Lower lobe of right lung (tissue), 2 donors: ENCODE measurements around the gene PTH. TPM values are rescaled to one million over a fixed set of nuclear protein-coding genes. Genes with fewer than 3 reads are reported as not detected.

ENCODE experiments used
- ATAC-seq, 2 donors: fragments of 200-7000 bp; cut with Tn5 transposase; one replicate each; pipeline ENCODE4 v1.9.1; 2020 to 2022; ENCODE audit warnings: mild to moderate bottlenecking in 2 of 2, moderate library complexity in 2 of 2
- DNase-seq: peaks from one replicate; pipeline ENCODE4 v3.0.0-alpha.2; 2020
- H3K27ac ChIP-seq: fragments of 200-600 bp; one replicate; pipeline ENCODE4 v1.8.0; 2022
- H3K27me3 ChIP-seq: fragments of 200-600 bp; one replicate; pipeline ENCODE4 v1.8.0; 2022; ENCODE audit warnings: low read depth
- H3K36me3 ChIP-seq: fragments of 200-600 bp; one replicate; pipeline ENCODE4 v1.8.0; 2022; ENCODE audit warnings: mild to moderate bottlenecking
- H3K4me1 ChIP-seq: fragments of 200-600 bp; one replicate; pipeline ENCODE4 v1.8.0; 2022
- H3K4me3 ChIP-seq: fragments of 200-600 bp; one replicate; pipeline ENCODE4 v1.8.0; 2022; ENCODE audit warnings: mild to moderate bottlenecking
- H3K9me3 ChIP-seq: fragments of 200-600 bp; one replicate; pipeline ENCODE4 v1.8.0; 2022
- CTCF ChIP-seq: fragments of 200-600 bp; IDR thresholded peaks from one replicate; pipeline ENCODE4 v1.8.0; 2022; ENCODE audit warnings: antibody characterized with exemption, mild to moderate bottlenecking
- intact Hi-C: fragments of 100-400 bp; cut with DNase I; formaldehyde crosslinking; loops from one replicate; pipeline ENCODE4 v1.11.0; 2022
- total RNA-seq: library from RNA; stranded (reverse); fragmentation: NEBNext Ultra II Directional; extraction: Animal tissue kit (Norgen Biotek cat#: 25700); gene quantifications from one replicate; pipeline ENCODE4 v1.2.1, GENCODE V29; 2021
- donor health status: DM: no; HTN: yes; CAD: no; lungs with severe emphysema.

The PTH gene
- total RNA-seq, 1 donor from 2014 or later: not detected

- intact Hi-C loops: no loop called here
- H3K4me3 ChIP-seq: no peak overlapping the region
- H3K36me3 ChIP-seq: no peaks in the 10 kb centered on the region
- no peak for DNase-seq
- H3K9me3 ChIP-seq: no peaks in the 10 kb centered on the region
- TF ChIP-seq CTCF: no peak
- H3K27ac ChIP-seq: no peak overlapping the region
- ATAC-seq: no peak
- no peaks in the 10 kb centered on the region for H3K4me1 ChIP-seq
- H3K27me3 ChIP-seq: no peaks in the 10 kb centered on the region
Observed at GRCh38 chr11:13479688-13480087, 16.1 kb downstream of the PTH start.

GRCh38 chr11:13475091-13475490, 20.7 kb downstream of the PTH start:
- Histone ChIP-seq H3K9me3 (no peaks in the 10 kb centered on the region), H3K27me3 (no peaks in the 10 kb centered on the region), H3K36me3 (no peaks in the 10 kb centered on the region), H3K4me1 (no peaks in the 10 kb centered on the region), H3K27ac (no peak overlapping the region), H3K4me3 (no peak overlapping the region)
- DNase-seq (no peak), ATAC-seq (no peak)
- TF ChIP-seq CTCF: no peak
- intact Hi-C loops: no loop called here

GRCh38 chr11:13473013-13473722, 22.6 kb downstream of the PTH start:
- no peaks in the 10 kb centered on the region for H3K4me1 ChIP-seq
- no peaks in the 10 kb centered on the region for H3K36me3 ChIP-seq

GRCh38 chr11:13468750-13469149, 27.0 kb downstream of the PTH start:
- Histone ChIP-seq H3K36me3 (no peaks in the 10 kb centered on the region), H3K27me3 (no peaks in the 10 kb centered on the region), H3K27ac (no peak overlapping the region), H3K9me3 (no peaks in the 10 kb centered on the region), H3K4me1 (peaks cover 5% of the 10 kb centered on the region), H3K4me3 (no peak overlapping the region)
- DNase-seq (no peak), ATAC-seq (no peak)
- intact Hi-C loops: no loop called here
- TF ChIP-seq CTCF: no peak

More at GRCh38 chr11:13473013-13473722, 22.6 kb downstream of the PTH start:
- no peak for TF ChIP-seq CTCF
- intact Hi-C loops: no loop called here
- Histone ChIP-seq H3K27me3 (no peaks in the 10 kb centered on the region), H3K4me3 (no peak overlapping the region), H3K9me3 (no peaks in the 10 kb centered on the region), H3K27ac (no peak overlapping the region)
- no peak for DNase-seq
- no peak for ATAC-seq

- H3K9me3 ChIP-seq: no peaks in the 10 kb centered on the region
- intact Hi-C loops: no loop called here
- no peak for ATAC-seq
- H3K4me3 ChIP-seq: no peak overlapping the region
- no peaks in the 10 kb centered on the region for H3K27me3 ChIP-seq
- DNase-seq: no peak
- no peak overlapping the region for H3K27ac ChIP-seq
- peaks cover 19% of the 10 kb centered on the region for H3K4me1 ChIP-seq
- H3K36me3 ChIP-seq: no peaks in the 10 kb centered on the region
- TF ChIP-seq CTCF: peak; percentile 58
Observed at GRCh38 chr11:13465909-13466371, 29.9 kb downstream of the PTH start.
